ENCODE results near the gene VKORC1. TPM values are rescaled to one million over a fixed set of nuclear protein-coding genes. Genes with fewer than 3 reads are reported as not detected.

Gene VKORC1
- total RNA-seq, 1 experiment from 2014 or later, result 98.3 TPM

DNA sequence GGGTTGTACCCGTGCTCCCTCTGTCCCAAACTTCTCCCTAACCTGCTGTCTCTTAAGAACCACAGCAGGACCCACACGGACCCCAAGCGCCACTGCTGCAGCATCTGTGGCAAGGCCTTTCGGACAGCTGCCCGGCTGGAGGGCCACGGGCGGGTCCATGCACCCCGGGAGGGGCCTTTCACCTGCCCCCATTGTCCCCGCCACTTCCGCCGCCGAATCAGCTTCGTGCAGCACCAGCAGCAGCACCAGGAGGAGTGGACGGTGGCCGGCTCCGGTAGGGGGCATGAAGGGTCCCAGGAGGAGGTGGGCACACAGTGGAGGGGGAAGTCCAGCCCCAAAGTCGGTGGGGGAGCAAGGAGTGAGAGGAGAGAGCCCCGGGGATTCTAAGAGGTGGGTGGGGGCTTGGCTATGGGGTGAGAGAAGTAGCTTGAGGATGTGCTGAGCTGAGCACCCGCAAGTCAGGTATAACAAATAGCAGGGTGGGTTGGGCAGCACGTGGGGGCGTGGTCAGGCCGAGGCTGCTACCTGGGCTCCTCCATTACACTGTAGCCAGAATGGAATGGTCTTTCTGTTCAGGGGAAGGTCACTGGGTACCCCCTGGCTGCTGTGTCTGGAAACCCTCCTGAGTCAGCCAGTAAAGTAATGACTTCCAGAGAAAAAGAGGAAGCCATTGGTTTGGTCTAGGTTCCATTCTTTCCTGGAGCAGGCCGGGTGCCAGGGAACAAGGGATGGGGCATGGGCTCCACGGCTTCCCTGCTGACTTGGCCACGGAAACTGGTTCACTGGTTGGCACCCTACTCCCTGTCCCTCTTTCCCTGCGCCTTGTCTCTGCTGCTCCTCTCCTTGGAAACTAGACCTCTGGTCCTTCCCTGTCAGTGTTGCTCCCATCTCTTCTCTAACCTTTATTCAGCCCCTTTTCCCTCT, 12.9 kb downstream of the VKORC1 start:
- Histone ChIP-seq H3K4me3 (ENCODE audit: low read depth, low read length, poor library complexity, severe bottlenecking) (no peak overlapping the region), H3K36me3 (ENCODE audit: insufficient read depth, low read length, poor library complexity, severe bottlenecking) (peaks cover 50% of the 10 kb centered on the region), H3K4me1 (ENCODE audit: insufficient read depth, low read length, poor library complexity, severe bottlenecking) (no peaks in the 10 kb centered on the region), H3K27ac (ENCODE audit: low read depth, low read length, poor library complexity, severe bottlenecking) (no peak overlapping the region), H3K9me3 (ENCODE audit: low read depth, low read length, poor library complexity, severe bottlenecking) (no peaks in the 10 kb centered on the region), H3K27me3 (replicated peaks; ENCODE audit: insufficient read depth, low read depth, low read length, poor library complexity) (no peaks in the 10 kb centered on the region)
- CTCF ChIA-PET, result no interaction called here
- BruUV-seq (replicated peaks), result no TSS peak
- intact Hi-C loops (cut with micrococcal nuclease; ENCODE audit: unreplicated experiment), result loop anchor here (10.0 kb wide), 1 partner anchor 793 kb away; the partner anchor contains the start of gene ZNF267
- POLR2A ChIA-PET (ENCODE audit: low non-redundant PET), result no interaction called here
- TF ChIP-seq, protein P1, sequence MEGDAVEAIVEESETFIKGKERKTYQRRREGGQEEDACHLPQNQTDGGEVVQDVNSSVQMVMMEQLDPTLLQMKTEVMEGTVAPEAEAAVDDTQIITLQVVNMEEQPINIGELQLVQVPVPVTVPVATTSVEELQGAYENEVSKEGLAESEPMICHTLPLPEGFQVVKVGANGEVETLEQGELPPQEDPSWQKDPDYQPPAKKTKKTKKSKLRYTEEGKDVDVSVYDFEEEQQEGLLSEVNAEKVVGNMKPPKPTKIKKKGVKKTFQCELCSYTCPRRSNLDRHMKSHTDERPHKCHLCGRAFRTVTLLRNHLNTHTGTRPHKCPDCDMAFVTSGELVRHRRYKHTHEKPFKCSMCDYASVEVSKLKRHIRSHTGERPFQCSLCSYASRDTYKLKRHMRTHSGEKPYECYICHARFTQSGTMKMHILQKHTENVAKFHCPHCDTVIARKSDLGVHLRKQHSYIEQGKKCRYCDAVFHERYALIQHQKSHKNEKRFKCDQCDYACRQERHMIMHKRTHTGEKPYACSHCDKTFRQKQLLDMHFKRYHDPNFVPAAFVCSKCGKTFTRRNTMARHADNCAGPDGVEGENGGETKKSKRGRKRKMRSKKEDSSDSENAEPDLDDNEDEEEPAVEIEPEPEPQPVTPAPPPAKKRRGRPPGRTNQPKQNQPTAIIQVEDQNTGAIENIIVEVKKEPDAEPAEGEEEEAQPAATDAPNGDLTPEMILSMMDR (conservative IDR thresholded peaks at IDR 0.05; ENCODE audit: low read depth, low read length), result no peak
- TF ChIP-seq EZH2 (IDR thresholded peaks at IDR 0.05; ENCODE audit: borderline replicate concordance, low read depth, low read length, poor library complexity, severe bottlenecking), result no peak
- no peak for DNase-seq (ENCODE audit: low spot score)

DNA sequence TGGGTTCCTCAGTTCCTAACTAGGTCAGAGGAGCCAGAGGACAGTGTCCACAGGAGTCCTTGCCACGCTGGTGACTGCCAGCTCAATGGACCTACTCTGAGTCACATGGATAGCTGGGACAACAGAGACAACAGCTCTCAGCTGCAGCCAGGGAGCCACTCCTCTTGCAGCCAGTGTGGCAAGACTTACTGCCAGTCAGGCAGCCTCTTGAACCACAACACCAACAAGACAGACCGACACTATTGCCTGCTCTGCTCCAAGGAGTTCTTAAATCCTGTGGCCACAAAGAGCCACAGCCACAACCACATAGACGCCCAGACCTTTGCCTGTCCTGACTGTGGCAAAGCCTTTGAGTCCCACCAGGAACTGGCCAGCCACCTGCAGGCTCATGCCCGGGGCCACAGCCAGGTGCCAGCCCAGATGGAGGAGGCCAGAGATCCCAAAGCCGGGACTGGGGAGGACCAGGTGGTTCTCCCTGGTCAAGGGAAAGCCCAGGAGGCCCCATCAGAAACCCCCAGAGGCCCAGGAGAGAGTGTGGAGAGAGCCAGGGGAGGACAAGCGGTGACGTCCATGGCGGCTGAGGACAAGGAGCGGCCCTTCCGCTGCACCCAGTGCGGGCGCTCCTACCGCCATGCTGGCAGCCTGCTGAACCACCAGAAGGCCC, 13.7 kb downstream of the VKORC1 start:
- DNase-seq (ENCODE audit: low spot score), result no peak
- no peaks in the 10 kb centered on the region for H3K9me3 ChIP-seq (ENCODE audit: low read depth, low read length, poor library complexity, severe bottlenecking)
- no peaks in the 10 kb centered on the region for H3K4me1 ChIP-seq (ENCODE audit: insufficient read depth, low read length, poor library complexity, severe bottlenecking)
- no TSS peak for BruUV-seq (replicated peaks)
- no peaks in the 10 kb centered on the region for H3K27me3 ChIP-seq (replicated peaks; ENCODE audit: insufficient read depth, low read depth, low read length, poor library complexity)
- POLR2A ChIA-PET (ENCODE audit: low non-redundant PET), result no interaction called here
- TF ChIP-seq, protein P1 (conservative IDR thresholded peaks at IDR 0.05; ENCODE audit: low read depth, low read length), result no peak
- no peak for TF ChIP-seq EZH2 (IDR thresholded peaks at IDR 0.05; ENCODE audit: borderline replicate concordance, low read depth, low read length, poor library complexity, severe bottlenecking)
- H3K36me3 ChIP-seq (ENCODE audit: insufficient read depth, low read length, poor library complexity, severe bottlenecking), result peaks cover 50% of the 10 kb centered on the region
- H3K27ac ChIP-seq (ENCODE audit: low read depth, low read length, poor library complexity, severe bottlenecking), result no peak overlapping the region
- CTCF ChIA-PET, result no interaction called here
- H3K4me3 ChIP-seq (ENCODE audit: low read depth, low read length, poor library complexity, severe bottlenecking), result no peak overlapping the region
- intact Hi-C loops (cut with micrococcal nuclease; ENCODE audit: unreplicated experiment), result loop anchor here (10.0 kb wide), 1 partner anchor 794 kb away; the partner anchor contains the start of gene ZNF267

DNA sequence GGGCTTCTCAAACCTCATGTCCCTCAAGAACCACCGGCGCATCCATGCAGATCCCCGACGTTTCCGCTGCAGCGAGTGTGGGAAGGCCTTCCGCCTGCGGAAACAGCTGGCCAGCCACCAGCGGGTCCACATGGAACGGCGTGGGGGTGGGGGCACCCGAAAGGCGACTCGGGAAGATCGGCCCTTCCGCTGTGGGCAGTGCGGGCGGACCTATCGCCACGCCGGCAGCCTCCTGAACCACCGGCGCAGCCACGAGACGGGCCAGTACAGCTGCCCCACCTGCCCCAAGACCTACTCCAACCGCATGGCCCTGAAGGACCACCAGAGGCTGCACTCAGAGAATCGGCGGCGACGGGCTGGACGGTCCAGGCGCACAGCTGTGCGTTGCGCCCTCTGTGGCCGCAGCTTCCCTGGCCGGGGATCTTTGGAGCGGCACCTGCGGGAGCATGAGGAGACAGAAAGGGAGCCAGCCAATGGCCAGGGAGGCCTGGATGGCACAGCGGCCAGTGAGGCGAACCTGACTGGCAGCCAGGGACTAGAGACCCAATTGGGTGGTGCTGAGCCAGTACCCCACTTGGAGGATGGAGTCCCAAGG, 14.5 kb downstream of the VKORC1 start:
- DNase-seq (ENCODE audit: low spot score), result no peak
- CTCF ChIA-PET, result no interaction called here
- Histone ChIP-seq H3K27me3 (replicated peaks; ENCODE audit: insufficient read depth, low read depth, low read length, poor library complexity) (no peaks in the 10 kb centered on the region), H3K36me3 (ENCODE audit: insufficient read depth, low read length, poor library complexity, severe bottlenecking) (peaks cover 50% of the 10 kb centered on the region), H3K9me3 (ENCODE audit: low read depth, low read length, poor library complexity, severe bottlenecking) (no peaks in the 10 kb centered on the region), H3K4me1 (ENCODE audit: insufficient read depth, low read length, poor library complexity, severe bottlenecking) (peaks cover 5% of the 10 kb centered on the region), H3K27ac (ENCODE audit: low read depth, low read length, poor library complexity, severe bottlenecking) (no peak overlapping the region), H3K4me3 (ENCODE audit: low read depth, low read length, poor library complexity, severe bottlenecking) (no peak overlapping the region)
- intact Hi-C loops (cut with micrococcal nuclease; ENCODE audit: unreplicated experiment), result loop anchor here (10.0 kb wide), 1 partner anchor 795 kb away; the partner anchor contains the start of gene ZNF267
- TF ChIP-seq, protein P1 (conservative IDR thresholded peaks at IDR 0.05; ENCODE audit: low read depth, low read length), result no peak
- TF ChIP-seq EZH2 (IDR thresholded peaks at IDR 0.05; ENCODE audit: borderline replicate concordance, low read depth, low read length, poor library complexity, severe bottlenecking), result no peak
- BruUV-seq (replicated peaks), result no TSS peak
- POLR2A ChIA-PET (ENCODE audit: low non-redundant PET), result no interaction called here

Measured in A673 (cell line).